HG03442 (cell line): Measurements from ENCODE around the gene PPP2R2C.
A peak's percentile ranks its signal among the peaks of the same experiment; 100 is the strongest.

Experiments used
- ATAC-seq: cut with Tn5 transposase; IDR thresholded peaks from one replicate; pipeline ENCODE4 v1.9.1; 2021; ENCODE audit warnings: mild to moderate bottlenecking, moderate library complexity; ENCODE audit not compliant: unreplicated experiment

Gene PPP2R2C

DNA sequence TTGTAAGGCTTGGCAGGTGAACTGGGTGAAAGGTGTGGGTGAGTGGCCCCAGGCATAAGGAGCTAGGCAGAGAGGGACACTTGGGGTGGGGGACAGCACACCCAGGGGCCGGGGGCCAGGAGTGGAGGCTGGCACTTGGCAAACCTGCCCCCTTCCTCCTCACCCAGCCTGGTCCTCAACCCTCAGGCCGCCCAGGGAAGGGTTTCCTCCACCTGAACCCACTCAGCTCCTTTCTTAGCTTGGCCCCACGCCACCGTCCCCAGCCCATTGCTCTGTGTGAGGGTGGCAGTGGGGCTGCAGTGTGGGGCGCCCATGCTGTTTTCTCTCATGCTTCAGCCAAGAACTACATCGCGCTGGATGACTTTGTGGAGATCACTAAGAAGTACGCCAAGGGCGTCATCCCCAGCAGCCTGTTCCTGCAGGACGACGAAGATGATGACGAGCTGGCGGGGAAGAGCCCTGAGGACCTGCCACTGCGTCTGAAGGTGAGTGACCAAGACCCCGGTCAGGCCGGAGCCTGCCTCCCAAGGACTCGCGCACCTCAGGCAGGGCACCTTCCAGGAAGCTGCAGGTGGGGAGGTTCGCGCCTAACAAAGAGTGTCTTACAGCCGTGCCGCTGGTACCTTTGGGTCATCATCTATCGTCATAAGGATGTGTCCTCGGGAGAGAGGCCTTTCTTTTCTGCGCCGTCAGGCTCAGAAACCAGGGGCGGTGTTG is 177.6 kb downstream of the PPP2R2C start:
- no peak for ATAC-seq

DNA sequence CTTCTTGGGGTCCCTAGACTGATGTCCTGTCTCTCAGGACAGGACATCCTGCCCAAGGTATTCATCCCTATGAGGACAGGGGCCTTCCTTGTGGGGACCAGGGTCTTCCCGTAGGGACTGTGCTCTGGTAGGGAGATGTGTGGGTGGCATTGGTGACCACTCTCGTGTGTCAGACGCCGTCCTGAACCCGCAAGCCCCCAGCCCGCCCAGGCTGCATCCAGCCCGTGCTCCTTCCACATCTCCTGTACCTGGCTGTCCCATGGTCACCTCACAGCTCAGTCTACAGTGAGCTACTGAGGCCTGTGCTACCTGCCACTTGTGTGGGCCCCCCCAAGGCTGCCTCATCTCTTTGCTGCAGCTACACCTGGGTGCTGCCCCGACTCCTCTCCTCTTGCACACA is 178.8 kb downstream of the PPP2R2C start:
- ATAC-seq: no peak

DNA sequence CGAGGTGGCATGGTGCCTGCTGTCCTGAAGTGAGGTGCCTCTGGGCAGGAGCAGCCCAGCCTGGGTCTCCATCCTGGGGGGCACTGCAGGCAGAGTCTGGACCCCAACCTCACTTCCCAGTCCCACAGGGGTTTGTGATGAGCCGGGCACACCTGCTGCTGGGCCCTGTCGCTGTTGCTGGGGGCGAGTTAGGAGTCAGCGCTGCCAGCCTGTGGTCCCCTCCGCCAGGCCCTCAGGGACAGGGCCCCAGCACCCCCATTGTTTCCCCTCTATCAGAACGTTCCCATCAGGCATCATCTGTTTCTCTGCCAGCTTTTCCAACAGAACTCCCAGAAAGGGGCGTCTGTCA is 179.3 kb downstream of the PPP2R2C start:
- ATAC-seq: no peak

DNA sequence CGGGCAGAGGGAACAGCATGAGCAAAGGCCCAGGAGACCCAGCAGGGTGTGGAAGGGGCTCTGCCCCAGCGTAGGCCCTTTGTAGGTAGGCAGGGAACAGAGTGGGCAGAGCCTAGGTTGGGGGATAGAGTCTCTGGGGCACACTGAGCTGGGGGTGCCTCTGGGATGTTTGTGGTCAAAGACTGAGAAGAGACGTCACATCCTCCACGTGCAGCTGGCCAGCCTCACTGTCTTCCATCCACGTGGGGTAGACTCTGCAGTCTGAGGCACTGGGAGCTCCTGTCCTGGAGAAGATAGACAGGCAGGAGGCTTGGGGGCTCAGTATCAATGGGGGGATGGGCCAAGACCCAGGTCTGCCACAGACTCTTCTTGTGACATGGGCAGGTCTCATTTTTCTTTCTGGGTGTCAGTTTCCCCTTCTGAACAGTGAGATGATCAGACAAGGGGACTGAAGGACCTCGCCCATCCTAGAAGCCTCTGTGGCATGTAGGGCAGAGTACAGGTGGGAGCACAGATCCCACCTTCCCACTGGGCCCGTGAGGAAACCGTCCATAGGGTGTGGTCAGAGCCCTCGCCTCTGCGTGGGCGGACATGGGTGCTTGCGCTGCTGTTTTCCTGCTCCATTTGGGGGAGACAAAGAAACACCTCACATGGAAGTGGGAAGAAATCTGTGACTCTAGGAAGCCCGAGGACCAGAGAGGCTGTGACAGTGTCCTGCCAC is 179.9 kb downstream of the PPP2R2C start:
- ATAC-seq: no peak

DNA sequence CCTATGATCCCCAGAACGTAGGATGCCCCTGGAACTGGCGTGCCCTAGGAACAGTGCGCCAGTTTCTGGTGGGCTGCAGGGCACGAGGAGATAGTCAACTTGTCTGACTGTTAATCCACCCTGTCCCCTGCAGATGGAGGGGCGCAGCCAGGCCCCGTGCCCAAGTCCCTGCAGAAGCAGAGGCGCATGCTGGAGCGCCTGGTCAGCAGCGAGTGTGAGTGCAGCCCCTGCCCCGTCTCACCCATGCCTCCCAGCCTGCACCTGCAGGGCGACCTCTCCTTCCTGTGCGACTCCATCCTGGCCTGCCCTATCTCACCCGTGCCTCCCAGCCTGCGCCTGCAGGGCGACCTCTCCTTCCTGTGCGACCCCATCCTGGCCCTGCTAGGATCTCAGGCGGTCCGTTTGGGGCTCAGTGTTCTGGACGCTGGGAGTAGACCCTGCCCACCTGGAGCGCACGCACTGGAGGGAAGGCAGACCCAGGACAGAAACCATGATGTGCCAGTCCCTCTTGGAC is 180.6 kb downstream of the PPP2R2C start:
- no peak for ATAC-seq

DNA sequence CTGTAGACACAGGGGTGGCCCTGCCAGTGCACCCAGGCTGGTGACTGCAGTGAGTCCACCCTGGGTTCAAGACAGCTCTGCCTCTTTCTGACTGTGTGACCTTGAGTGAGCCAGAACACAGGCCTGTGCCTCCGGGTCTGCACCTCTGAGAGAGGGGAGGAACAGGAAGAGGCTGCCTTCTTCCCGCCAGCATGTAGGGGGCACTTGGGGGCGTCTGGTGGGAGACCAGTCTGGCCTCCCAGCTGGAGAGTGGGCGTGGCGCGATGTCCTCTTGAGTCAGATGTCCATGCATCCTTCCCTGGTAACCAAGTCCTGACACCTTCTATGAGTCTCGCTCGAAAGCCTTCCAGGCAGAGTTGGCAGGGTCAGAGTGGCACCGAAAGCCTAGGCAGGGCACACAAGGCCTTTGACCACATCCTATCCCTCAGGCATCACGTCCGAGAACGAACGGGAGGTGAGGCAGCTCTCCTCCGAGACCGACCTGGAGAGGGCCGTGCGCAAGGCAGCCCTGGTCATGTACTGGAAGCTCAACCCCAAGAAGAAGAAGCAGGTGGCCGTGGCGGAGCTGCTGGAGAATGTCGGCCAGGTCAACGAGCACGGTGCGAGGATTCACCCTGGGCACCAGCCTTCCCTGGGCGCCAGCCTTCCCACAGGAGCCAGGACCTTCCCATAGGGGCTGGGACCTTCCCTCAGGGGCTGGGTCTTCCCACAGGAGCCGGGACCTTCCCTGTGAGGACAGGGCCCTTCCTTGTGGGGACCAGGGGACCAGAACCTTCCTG is 181.5 kb downstream of the PPP2R2C start:
- no peak for ATAC-seq

DNA sequence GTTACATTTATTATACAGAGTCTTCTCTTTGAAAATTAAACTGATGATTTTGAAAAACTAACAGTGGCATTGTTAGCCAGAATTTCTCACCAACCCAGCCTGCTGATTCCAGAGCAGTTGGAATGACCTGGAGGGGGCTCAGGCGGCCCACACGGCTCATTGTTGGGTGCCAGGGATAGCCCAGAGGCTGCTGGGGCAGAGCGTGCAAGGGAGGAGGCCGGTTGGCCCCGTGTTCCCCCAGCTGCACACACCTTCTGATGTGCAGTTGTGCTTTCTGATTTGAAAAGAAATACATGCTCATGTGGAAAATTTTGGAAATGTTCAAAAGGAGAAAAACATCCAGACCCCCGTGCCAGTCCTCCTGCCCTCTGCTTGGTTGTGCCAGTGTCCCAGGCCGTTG is 182.2 kb downstream of the PPP2R2C start:
- no peak for ATAC-seq

DNA sequence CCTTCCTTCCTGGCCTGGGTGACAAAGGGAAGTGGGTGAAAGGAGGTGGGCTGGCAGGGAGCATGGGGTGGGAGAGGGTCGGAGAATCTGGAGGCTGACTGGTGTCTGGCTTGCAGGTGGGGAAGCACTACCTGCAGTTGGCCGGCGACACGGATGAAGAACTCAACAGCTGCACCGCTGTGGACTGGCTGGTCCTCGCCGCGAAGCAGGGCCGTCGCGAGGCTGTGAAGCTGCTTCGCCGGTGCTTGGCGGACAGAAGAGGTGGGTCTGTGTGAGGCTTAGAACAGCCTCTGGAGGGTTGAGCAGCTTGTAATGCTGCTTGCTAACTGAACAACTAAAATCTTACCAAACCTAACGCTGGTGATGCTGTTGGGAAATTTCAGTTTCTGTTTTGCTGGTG is 183.5 kb downstream of the PPP2R2C start:
- ATAC-seq: no peak

DNA sequence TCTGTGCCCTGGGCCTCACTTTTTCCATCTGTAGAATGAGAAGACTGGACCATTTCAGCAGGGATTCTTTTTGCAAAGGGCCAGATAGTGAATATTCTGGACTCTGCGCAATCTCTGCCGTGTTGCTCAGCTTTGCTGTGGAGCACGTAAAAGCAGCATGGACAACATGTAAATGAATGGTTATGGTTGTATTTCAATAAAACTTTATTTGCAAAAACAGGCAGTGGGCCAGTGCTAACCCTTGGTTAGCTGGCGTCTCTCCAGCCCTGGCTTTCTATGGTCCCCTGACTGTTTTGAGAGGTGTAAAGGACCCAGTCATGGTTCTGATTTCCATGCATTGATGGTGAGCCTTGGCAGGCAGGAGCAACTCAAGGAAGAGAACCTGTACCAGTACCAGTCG is 184.1 kb downstream of the PPP2R2C start:
- ATAC-seq: no peak

DNA sequence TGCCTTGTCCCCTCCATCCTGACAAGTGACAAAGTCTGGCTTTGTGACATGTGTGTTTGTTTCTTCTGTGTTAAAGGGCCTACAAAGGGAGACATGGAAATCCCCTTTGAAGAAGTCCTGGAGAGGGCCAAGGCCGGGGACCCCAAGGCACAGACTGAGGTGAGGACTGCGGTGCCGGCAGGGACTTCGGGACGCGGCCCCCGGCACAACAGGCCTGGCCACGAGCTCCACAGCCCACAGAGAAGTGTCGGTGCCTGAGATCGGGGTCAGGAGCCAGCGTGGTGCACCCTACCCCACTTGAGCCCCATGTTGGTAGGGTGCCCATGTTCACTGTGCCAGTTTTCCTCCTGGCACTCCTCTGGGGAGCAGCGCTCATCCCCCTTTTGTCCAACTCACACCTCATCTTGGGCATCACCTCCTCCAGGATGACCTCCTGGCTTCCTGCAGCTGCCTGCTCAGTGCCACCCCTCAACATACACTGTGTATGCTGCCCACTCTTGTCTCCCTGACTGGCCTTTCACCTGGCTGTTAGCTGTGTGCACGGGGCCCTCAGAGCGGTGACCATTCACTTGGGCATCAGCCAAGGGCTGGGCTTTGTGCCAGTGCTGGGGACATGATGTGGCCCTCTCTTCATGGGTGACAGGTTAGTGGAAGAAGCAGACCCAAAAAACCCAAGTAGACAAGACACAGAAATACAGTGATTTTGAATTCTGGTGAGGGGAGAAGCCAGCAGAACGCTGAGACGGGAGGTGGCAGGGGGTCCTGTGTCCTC is 185.2 kb downstream of the PPP2R2C start:
- no peak for ATAC-seq

DNA sequence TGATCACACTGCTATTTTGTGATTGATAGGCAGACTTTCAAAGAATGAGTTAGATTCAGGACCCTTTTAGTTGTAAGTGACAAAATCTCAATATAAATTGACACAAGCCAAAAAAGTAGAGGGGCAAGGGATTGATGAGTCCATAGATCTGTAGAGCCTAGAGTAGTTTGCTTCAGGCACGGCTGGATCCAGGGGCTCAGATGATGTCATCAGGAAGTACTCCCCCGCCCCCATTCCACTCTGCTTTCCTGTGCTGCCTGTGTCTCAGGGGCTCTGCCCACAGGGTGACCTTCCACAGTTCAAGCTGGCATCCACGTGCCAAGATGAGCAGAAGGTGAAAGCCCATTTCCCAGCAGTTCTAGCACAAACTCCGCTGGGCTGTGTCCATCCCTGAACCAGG is 189.1 kb downstream of the PPP2R2C start:
- no peak for ATAC-seq

DNA sequence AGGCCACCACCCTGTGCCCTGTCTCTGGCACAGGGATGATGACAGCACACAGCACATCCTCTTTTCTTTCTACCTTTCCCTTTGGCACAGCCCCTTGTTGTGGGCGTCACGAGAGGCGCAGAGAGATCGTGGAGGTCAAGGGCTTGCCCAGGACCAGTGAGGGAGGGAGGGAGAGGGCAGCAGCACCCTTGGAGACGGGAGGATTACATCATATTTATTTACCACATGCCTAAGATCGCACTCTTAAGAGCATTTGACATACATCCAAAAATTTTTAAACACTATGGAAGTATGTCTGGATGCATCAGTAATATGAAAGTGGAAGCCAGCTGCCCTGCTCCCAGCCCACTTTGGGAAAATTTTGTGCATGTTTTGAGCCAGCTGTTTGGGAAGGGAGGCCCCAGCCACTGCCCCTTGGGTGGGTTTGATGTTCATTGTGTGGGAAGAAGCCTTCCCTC is 190.1 kb downstream of the PPP2R2C start:
- ATAC-seq: no peak

DNA sequence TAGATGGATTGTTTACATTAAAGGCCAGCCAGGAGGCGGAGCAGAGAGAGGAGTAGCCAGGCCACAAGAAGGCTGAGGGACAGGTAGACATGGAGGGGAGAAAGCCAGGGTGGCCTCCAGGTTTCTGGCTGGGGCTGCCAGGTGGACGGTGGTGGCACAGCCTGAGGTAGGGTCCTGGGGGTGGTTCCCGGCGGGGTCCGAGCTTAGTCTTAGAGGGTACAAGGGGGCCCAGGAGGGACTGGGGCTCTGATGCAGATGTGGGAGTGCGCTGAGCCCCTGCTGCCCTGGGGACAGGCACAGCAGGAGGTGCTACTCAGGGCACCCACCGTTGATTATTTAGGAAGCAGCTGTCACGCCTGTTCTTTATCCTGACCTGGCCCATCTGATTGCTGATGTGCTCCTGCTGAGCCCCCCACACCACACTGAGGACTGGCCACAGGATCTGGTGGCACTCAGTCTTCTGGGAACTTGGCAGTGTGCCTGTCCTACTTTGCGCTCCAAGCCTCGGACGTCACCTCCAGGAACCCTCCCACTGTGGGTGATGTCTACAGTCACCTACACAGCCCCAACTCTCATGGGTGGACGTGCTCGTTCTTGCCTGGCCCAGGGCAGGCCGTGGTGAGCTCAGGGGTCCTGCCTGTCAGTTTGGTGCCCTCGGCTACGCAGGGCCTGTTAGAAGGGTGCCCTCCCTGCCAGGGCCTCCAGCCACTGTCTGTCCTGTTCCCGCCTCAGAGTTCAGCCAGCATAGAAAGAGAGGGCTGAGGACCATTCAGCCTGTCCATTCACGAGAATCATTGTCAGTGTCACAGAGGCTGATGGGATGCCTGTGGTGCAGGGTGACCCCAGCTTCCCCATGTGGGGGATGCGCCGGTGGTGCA is 190.7 kb downstream of the PPP2R2C start:
- no peak for ATAC-seq

DNA sequence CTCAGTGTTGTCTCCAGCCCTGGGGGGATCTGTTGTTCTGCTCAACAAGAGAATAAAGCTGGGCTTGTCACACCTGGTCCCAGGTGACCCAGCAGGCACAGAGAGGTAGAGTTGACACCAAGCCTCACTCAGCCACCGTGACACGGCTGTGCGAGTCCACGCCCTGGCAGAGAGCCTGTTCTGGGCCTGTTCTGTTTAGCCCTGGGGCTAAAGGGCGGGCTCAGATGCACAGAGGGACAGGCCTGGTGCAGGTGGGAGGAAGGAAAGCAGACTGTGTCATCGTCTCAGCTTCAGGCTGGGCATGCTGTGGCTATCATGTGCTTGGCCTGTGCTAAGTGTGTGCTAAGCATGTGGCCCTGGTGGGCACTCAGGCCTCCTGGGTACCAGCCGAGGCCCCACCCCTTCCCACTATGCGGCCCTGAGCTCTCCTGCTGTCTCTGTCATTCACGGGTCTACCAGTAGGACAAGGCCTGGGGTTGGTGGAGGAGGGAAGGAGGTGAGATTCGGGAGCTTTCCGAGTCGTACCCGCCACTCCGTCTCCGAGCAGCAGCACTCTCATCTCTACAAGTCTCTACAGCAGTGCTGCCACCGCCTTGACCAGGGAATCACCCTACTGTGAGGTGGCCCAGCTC is 191.9 kb downstream of the PPP2R2C start:
- no peak for ATAC-seq

DNA sequence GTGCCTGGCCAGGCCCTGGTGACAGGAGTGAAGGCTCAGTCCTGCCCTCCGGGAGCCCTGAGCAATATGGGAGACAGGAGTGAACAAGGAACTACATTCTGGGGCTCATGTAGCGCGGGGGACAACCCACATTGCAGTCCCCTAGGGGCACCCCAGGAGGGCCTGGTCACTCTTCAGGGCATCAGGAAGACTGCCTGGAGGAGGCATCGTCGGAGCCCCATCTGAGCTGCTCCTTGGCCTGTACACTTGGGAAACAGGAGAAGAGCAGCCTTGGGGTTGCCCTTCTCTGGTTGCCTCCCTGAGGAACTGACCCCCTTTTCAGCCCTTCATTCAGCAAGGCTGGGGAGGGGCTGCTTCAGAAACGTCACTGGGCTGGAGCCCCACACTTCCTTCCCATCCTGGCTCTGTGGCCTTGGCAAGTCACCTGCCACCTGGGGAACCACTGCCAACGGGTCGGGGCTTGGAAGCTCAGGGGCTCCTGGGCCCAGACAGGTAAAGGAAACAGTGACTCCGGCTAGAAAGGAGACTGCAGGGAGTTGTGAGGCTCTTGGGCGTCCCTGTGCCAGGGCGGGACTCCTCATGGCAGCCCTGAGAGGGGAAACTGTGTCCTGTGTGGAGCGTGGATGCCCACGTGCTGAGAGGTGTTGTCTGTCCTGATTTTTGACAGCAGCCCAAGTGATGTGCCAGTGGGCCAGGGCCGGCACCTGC is 192.7 kb downstream of the PPP2R2C start:
- no peak for ATAC-seq

DNA sequence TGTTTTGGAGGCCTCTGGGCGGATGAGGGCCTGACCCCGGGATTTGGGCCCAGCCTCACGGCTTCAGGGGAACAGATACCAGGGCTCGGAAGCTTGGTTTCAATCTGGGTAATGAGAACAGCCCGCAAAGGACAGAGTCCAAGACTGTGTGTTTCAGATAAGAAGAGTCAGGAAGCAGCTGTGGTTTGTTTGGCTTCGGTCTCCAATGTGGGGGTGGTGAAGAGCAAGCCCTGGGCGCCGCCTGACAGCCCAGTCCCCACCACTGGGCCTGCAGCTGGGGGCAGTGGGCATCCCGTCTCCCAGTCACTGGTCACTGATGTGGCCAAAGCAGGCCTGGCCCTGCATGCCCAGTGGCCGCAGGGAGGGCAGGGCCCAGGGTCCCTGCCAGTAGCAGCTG is 193.6 kb downstream of the PPP2R2C start:
- ATAC-seq: peak; percentile 94

DNA sequence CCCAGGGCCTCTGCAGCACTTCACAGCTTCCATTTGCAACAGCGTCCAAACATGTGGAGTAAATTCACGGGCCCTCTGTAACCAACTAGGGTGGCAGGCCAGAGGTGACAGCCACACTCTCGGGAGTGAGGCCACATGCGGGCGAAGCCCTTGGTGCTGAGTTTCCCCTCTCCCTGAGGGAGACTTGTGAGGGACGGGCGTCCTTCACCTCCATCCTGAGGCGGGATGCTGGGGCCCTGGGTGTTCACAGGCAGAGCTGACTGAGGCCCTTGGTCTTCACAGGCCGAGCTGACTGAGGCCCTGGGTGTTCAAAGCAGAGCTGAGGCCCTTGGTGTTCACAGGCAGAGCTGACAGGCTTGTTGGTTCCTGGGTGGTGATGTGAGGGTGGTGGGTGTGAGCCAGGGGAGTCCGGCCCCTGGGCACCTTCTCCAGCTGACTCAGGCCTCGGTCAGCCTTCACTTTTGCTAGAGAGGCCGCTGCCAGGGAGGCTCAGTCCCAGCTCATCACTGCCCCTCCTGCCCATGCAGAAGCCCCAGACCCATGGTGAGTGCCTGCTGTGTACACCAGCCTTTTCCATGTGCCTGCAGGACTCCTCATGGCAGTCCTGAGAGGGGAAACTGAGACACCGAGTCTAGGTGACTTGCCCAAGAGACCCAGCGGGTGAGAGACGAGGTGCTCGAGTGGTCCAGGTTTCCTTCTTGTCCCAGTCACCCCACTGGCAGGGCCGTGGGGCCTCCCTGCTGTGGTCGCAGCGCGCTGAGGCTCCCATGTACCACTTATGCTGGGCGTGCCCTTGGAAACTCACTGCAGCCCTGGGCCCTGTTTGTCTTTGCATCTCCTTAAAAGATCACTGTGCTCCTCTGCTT is 194.2 kb downstream of the PPP2R2C start:
- no peak for ATAC-seq
